WI38 (cell line): ENCODE data around the gene GFOD1.

Source experiments
- H3K4me3 ChIP-seq: 2 replicates; pipeline ENCODE4 v1.5.1; 2011; ENCODE audit warnings: low read depth, mild to moderate bottlenecking, control low read depth, low read length
- TF ChIP-seq, protein P1 (sequence below): IDR thresholded peaks from 2 replicates; pipeline ENCODE4 v1.5.1; 2012; ENCODE audit warnings: low read depth, mild to moderate bottlenecking, control low read depth, low read length

Gene GFOD1

DNA sequence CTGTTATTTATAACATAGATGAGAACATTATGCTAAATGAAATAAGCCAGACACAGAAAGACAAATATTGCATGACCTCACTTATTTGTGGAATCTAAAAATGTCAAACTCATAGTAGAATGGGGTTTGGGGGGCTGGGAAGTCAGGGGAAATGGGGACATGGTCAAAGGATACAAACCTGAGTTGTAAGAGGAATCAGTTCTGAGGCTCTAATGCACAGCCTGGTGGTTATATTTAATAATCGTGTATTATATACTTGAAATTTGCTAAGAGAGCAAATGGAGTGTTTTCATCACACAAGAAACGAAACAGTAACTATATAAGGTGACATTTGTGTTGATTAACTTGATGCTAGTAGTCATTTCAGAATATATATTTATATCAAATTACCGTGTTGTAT is 40.8 kb upstream of the GFOD1 start:
- H3K4me3 ChIP-seq: no peak overlapping the region
- TF ChIP-seq, protein P1, sequence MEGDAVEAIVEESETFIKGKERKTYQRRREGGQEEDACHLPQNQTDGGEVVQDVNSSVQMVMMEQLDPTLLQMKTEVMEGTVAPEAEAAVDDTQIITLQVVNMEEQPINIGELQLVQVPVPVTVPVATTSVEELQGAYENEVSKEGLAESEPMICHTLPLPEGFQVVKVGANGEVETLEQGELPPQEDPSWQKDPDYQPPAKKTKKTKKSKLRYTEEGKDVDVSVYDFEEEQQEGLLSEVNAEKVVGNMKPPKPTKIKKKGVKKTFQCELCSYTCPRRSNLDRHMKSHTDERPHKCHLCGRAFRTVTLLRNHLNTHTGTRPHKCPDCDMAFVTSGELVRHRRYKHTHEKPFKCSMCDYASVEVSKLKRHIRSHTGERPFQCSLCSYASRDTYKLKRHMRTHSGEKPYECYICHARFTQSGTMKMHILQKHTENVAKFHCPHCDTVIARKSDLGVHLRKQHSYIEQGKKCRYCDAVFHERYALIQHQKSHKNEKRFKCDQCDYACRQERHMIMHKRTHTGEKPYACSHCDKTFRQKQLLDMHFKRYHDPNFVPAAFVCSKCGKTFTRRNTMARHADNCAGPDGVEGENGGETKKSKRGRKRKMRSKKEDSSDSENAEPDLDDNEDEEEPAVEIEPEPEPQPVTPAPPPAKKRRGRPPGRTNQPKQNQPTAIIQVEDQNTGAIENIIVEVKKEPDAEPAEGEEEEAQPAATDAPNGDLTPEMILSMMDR: no peak

DNA sequence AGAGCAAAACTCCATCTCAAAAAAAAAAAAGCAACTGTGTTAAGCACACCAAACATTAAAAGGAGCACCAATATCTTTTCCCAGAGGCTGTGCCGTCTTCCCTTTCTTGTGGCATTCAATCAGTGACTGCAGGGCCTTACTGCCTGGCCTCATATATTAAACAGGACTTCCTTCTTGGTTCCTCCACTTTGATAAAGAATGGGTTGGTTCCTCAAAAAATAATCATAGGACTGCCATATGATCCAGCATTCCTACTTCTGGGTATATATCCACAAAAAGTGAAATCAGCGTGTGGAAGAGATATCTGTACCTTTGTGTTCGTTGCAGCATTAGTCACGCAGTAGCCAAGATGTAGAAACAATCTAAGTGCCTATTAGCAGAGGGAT is 40.3 kb upstream of the GFOD1 start:
- H3K4me3 ChIP-seq: no peak overlapping the region
- TF ChIP-seq, protein P1: no peak

DNA sequence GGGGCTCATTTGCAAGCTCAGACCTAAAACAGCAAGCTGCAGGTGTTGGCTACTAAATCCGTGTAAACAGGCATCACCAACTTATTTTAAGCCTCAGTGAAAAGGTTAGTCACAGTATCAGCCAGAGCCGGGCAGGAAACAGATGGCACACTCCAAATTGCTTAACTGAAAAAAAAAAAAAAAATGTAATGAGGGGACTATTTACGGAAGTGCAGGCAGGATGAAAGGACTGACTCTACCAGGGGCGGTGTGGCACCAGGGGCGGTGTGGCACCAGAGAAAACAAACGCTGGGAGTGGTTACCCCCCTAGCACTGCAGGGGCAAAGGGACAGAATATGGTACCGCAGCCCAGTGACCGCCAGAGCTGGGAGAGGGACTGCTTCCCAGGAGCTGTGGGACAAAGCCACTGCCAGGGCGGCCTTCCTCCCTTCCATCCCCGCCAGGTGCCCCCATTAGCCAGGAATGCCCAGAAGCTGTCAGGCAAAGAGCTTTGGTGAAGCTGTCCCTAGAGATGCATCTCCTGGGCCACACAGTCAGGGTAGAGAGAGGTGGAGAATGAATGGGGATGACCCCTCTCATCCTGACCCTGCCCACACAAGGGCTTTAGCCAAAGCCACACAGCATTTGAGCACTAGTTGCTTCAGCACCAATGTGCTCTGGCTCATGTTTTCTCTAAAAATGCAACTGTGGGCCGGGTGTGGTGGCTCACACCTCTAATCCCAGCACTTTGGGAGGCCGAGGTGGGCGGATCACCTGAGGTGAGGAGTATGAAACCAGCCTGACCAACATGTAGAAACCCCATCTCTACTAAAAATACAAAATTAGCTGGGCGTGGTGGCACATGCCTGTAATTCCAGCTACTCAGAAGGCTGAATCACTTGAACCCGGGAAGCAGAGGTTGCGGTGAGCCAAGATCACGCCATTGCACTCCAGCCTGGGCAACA is 39.6 kb upstream of the GFOD1 start:
- H3K4me3 ChIP-seq: no peak overlapping the region

DNA sequence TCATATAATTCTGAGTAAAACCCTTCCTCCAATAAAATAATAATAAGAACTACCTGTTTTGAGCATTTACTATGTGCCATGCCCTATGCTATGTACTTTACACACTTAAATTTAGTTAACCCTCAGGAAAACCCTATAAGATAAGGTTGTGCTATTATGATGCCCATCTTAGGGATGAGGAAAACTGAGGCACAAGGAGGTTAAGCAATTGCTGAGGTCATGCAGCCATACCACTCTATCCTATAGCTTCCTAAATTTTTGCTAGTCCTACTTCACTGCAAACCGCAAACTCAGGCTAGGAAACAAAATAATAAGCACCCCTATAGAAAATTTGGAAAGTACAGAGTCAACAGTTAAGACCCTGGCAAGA is 38.9 kb upstream of the GFOD1 start:
- TF ChIP-seq, protein P1: no peak
- H3K4me3 ChIP-seq: no peak overlapping the region

More for the DNA sequence above, 39.6 kb upstream of the GFOD1 start:
- TF ChIP-seq, protein P1: no peak

DNA sequence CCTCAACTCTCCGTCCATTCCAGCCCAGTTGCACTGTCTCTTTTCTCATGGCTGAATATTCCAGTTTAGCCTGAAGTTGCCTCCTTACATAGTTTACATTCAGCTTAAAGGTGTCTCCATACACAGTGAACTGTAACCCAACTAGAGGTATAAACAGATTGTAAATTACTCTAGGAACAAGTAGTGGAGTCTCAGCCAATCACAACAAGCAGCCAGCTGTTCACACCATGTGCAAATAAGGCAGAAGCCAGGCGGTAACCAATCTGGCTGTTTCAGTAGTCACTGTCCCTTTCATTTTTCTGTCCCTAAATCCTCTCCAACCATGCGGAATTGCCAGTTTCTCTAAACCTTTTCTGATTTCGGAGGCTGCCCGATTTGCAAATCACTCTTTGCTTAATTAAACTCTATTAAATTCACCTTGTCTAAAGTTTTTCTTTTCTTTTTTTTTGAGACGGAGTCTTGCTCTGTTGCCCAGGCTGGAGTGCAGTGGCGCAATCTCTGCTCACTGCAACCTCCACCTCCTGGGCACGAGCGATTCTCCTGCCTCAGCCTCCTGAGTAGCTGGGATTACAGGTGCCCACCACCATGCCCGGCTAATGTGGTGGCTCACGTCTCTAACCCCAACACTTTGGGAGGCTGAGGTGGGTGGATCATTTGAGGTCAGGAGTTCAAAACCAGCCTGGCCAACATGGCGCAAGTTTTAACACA is 37.6 kb upstream of the GFOD1 start:
- TF ChIP-seq, protein P1: no peak
- no peak overlapping the region for H3K4me3 ChIP-seq

DNA sequence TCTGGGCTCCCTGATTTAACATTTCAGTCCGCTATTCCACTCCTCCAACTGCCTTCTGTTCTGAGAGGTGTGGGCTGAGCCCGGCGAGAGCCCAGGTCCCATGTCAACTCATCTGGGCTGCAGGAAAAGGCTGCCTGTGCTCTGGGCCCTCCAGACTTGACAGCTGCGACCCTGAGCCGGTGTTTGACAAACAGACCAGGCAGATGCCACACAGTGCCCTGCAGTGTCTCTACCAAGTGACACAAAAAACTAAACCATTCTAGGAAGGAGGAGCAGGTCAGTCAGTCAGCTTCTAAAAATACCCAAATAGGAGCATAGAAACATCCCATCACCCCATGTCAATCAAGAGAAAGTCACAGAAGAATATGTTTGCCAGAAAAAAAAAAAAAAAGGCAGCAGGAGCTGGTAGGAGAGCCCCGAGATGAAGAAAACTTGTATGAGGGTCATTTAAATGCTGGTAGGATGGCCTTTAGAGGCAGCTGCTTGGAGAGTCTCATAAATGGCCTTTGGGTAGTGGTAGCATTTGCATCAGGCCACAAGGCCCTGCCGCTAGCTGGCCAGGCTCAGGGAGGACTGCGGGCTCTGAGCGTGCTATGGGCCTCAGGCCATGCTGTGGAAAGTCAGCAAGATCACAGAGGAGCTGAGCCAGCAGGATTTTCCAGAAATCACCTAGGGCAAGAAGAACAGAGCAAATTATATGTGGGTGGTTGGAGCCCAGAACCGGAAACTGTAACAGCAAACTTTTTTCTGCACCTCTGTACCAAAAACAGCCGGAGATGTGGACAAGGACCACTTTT is 36.6 kb upstream of the GFOD1 start:
- no peak overlapping the region for H3K4me3 ChIP-seq
- TF ChIP-seq, protein P1: no peak

DNA sequence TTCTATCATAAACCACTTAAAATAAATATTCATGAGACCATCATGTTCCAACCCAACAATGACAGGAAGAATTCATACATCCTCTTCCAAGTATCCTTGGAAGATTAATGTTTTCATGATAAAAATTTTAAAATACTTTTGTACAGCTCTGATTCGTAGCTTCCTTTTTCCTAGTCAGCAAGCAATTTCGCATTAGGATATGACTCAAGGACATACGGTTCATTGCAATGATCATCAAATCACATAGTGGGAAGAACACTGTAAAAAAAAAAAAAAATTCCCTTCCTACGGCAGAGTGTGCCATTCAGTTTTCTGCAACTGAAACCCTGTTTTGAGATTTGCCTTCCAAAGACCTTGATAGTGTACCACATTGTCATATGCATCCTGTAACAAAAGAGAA is 35.3 kb upstream of the GFOD1 start:
- TF ChIP-seq, protein P1: no peak
- no peak overlapping the region for H3K4me3 ChIP-seq
